ENCODE results near the gene CTAG1A. TPM values are rescaled to one million over a fixed set of nuclear protein-coding genes. Genes with fewer than 3 reads are reported as not detected.

Gene CTAG1A
- total and polyA plus RNA-seq, 9 donors = 0.12 to 0.35 TPM; not detected in 7

- Histone ChIP-seq H3K27me3 (no peaks in the 10 kb centered on the region), H3K36me3 (no peaks in the 10 kb centered on the region), H3K4me3 (no peak overlapping the region), H3K4me1 (ENCODE audit: insufficient read depth) (no peaks in the 10 kb centered on the region), H3K27ac (no peak overlapping the region), H3K9me3 (no peaks in the 10 kb centered on the region)
- WGBS, 3 donors = 77 to 88% (median 84%) methylated on average over 12 of the region's 12 CpGs
- intact Hi-C loops (cut with DNase I) = no loop called here
- peak in 1 of 5 donors; percentile 4 for DNase-seq
- TF ChIP-seq CTCF (IDR thresholded peaks at IDR 0.05) (no peak), POLR2A (IDR thresholded peaks at IDR 0.05) (no peak), EP300 (IDR thresholded peaks at IDR 0.05) (no peak)
Measured at GRCh38 chrX:154597221-154597620, 12.3 kb downstream of the CTAG1A start.

- Histone ChIP-seq H3K36me3 (no peaks in the 10 kb centered on the region), H3K27ac (no peak overlapping the region), H3K9me3 (no peaks in the 10 kb centered on the region), H3K4me3 (no peak overlapping the region), H3K27me3 (no peaks in the 10 kb centered on the region), H3K4me1 (ENCODE audit: insufficient read depth) (no peaks in the 10 kb centered on the region)
- WGBS, 3 donors = 85 to 90% (median 87%) methylated on average over 8 of the region's 8 CpGs
- DNase-seq = no peak
- intact Hi-C loops (cut with DNase I) = no loop called here
- no peak for TF ChIP-seq EP300 (IDR thresholded peaks at IDR 0.05)
- TF ChIP-seq CTCF (IDR thresholded peaks at IDR 0.05) = no peak
- no peak for TF ChIP-seq POLR2A (IDR thresholded peaks at IDR 0.05)
Measured at GRCh38 chrX:154598656-154599055, 13.7 kb downstream of the CTAG1A start.

- Histone ChIP-seq H3K4me3 (no peak overlapping the region), H3K9me3 (no peaks in the 10 kb centered on the region), H3K27me3 (no peaks in the 10 kb centered on the region), H3K36me3 (no peaks in the 10 kb centered on the region), H3K4me1 (ENCODE audit: insufficient read depth) (no peaks in the 10 kb centered on the region), H3K27ac (no peak overlapping the region)
- TF ChIP-seq POLR2A (IDR thresholded peaks at IDR 0.05) = no peak
- TF ChIP-seq CTCF (IDR thresholded peaks at IDR 0.05) = no peak
- TF ChIP-seq EP300 (IDR thresholded peaks at IDR 0.05) = no peak
- DNase-seq = peak in 1 of 5 donors; percentile 1
- WGBS, 3 donors = 93 to 95% (median 94%) methylated on average over 14 of the region's 14 CpGs
- intact Hi-C loops (cut with DNase I) = no loop called here
Measured at GRCh38 chrX:154599531-154599930, 14.6 kb downstream of the CTAG1A start.

- Histone ChIP-seq H3K27me3 (no peaks in the 10 kb centered on the region), H3K36me3 (no peaks in the 10 kb centered on the region), H3K4me3 (no peak overlapping the region), H3K9me3 (no peaks in the 10 kb centered on the region), H3K4me1 (ENCODE audit: insufficient read depth) (no peaks in the 10 kb centered on the region), H3K27ac (no peak overlapping the region)
- TF ChIP-seq CTCF (IDR thresholded peaks at IDR 0.05) = no peak
- WGBS, 3 donors = 69 to 70% (median 70%) methylated on average over 15 of the region's 15 CpGs
- intact Hi-C loops (cut with DNase I) = no loop called here
- DNase-seq = no peak
Measured at GRCh38 chrX:154600759-154601374, 15.9 kb downstream of the CTAG1A start.

All from ovary (tissue), 9 donors.